ENCODE results near the gene CACNA1A.

The CACNA1A gene

DNA sequence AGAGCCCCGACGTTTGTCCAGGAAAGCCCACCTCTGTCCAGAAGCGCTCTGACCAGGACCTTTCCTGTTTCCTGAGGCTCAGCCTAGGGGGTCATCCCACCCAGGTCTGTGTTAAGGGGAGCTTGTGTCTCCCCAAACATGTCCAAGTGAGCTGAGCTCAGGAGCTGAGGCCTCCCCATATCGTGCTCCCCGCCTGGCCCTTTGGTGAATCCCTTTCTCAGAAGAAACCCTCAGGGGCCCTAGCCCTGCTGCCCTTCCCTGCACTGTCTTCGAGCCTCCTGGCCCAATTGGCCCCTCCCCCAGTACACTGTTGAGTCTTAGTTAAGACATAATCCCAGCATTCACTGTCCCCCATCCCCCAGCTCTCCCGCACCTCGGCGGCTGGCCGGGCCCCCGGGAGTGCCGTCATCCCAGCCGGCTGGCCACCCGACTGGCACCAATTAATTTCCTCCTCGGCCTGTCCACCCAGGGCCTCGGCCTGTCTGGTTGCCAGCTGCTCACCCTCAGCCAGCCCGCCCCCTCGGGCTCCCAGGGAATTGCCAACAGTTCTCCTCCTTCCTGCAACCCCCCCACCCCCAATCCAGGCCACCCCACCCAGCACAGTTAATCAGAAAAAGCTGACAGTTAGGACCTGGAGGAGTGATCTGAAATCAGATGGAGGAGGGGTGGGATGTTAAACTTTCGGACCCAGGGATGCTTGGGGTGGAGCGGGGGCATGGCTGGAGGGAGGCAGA lies 342.5 kb downstream of the CACNA1A start:
- DNase-seq (ENCODE audit: low read depth) = no peak
- TF ChIP-seq, protein P1, sequence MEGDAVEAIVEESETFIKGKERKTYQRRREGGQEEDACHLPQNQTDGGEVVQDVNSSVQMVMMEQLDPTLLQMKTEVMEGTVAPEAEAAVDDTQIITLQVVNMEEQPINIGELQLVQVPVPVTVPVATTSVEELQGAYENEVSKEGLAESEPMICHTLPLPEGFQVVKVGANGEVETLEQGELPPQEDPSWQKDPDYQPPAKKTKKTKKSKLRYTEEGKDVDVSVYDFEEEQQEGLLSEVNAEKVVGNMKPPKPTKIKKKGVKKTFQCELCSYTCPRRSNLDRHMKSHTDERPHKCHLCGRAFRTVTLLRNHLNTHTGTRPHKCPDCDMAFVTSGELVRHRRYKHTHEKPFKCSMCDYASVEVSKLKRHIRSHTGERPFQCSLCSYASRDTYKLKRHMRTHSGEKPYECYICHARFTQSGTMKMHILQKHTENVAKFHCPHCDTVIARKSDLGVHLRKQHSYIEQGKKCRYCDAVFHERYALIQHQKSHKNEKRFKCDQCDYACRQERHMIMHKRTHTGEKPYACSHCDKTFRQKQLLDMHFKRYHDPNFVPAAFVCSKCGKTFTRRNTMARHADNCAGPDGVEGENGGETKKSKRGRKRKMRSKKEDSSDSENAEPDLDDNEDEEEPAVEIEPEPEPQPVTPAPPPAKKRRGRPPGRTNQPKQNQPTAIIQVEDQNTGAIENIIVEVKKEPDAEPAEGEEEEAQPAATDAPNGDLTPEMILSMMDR (IDR thresholded peaks at IDR 0.05; ENCODE audit: low read depth, low read length, missing control alignments) = no peak
- no peak overlapping the region for H3K4me3 ChIP-seq (ENCODE audit: low read depth, low read length)

DNA sequence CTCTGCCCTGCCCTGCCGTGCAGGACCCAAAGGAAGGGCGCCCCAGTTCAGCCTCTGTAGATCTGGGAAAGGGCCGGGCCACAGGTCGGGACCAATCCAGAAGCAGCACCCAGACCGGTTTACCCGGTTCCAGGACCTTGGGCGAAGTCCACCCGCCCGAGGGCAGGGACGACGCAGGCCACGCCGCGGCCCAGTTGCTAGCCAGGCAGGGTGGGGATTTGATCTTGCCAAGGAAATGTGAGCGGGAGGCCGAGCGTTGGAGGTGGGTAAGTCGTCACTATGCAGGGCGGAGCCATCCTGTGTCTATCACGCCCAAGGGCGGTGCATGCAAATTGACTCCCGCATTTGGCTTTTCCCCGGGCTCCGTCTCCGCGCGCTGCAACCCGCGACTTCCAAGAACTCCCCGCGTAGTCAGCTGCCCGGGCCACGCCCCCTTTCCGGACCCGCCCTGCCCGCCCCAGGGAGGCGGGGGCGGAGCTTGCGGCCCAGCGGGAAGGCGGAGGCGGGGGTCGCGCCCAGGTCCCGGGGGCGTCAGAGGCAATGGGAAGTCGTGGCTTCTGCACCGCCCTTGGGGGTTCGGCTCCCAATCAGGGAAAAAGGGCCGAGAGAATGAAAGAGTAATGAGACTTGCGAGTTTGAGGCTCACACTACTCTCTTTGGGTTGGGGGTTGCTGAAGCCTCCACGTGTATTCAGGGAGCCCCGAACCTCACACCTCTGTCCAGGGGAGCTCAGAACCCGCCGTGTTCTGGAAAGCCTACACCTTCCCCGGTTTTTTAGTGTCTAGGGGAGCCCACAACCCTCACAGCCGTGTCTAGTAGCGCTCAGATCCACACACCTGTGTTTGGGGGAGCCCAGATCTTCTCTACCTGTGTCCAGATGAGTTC lies 343.3 kb downstream of the CACNA1A start:
- TF ChIP-seq, protein P1 (IDR thresholded peaks at IDR 0.05; ENCODE audit: low read depth, low read length, missing control alignments) = no peak
- DNase-seq (ENCODE audit: low read depth) = peak; percentile 93
- H3K4me3 ChIP-seq (ENCODE audit: low read depth, low read length) = peak overlapping the region; percentile 62

DNA sequence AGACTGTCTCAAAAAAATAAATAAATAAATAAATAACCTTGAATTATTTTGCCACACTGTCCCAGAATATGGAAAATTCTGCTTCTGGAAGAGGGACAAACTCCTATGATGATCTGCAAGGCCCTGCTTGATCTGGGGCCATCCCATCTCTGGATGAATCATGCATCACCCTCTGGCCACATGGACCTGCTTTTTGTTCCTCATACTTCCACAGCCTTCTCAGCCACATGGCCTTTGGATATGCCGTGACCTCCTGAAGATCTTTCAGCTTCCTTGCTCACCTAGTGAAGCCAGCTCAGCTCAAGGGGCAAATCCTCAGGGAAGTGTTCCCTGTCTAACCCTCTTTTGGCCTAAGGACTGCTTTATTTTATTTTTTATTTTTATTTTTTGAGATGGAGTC lies 345.7 kb downstream of the CACNA1A start:
- DNase-seq (ENCODE audit: low read depth) = no peak
- TF ChIP-seq, protein P1 (IDR thresholded peaks at IDR 0.05; ENCODE audit: low read depth, low read length, missing control alignments) = no peak
- no peak overlapping the region for H3K4me3 ChIP-seq (ENCODE audit: low read depth, low read length)

DNA sequence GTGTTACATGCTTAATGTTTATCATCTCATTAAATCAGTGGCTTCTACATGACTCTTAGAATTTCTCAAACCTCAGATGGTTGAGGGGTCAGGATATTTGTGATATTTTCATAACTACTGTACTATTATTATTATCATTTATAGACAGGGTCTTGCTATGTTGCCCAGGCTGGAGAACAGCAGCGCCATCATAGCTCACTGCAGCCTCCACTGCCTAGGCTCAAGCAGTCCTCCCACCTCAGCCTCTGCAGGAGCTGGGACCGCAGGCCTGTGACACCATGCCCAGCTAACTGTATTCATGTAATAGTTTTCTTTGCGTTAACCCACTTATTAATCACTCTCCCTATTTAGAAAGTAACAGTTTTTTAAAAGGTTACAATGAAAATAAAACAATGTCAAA lies 346.6 kb downstream of the CACNA1A start:
- H3K4me3 ChIP-seq (ENCODE audit: low read depth, low read length) = no peak overlapping the region
- TF ChIP-seq, protein P1 (IDR thresholded peaks at IDR 0.05; ENCODE audit: low read depth, low read length, missing control alignments) = no peak
- no peak for DNase-seq (ENCODE audit: low read depth)
